ENCODE measurements around the gene DGKI.

The DGKI gene

DNA sequence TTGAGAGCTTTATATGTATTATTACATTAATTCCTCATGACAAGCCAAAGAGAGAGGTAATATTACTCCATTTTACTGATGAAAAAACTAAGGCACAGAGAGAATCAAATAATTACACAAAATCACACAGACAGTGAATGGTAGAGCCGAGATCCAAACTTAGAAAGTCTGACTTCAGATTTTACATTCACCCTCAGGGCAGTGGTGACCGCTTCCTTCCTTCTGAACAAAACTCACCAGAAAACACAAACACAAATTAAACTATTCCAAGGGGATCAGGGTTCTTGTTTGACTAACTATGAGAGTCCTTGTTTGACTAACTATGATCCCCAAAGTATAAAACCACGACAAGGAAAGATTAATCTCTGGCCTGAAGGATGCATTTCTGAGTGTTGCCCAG is 435.3 kb downstream of the DGKI start:
- H3K9ac ChIP-seq (ENCODE audit: low read length), result no peak overlapping the region
- H3K79me2 ChIP-seq (ENCODE audit: insufficient read depth, low read length), result no peaks in the 10 kb centered on the region
- no peaks in the 10 kb centered on the region for H3F3A ChIP-seq (ENCODE audit: insufficient read depth)

DNA sequence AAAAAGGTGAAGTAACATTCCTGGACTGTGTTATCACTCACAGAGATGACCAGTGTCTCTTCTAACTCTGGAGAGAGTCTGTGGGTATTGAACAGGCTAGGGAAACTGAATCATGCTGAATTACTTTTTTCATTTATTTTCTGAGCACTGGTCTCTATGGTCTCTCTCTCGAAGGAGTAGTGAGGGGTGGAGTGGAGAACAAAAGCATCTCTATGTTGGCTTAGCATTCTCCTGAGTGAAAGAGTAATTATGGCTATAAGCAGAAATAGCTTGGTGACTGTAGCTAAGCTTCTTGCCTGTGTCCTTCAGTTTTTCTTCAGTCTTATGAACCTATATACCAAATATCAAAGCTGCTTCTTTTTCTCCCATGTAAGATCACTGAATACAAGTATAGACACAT is 438.6 kb downstream of the DGKI start:
- Histone ChIP-seq H3K79me2 (ENCODE audit: insufficient read depth, low read length) (no peaks in the 10 kb centered on the region), H2AFZ (ENCODE audit: low read depth, low read length, severe bottlenecking) (no peak overlapping the region), H3K27ac (ENCODE audit: low read depth, low read length) (no peak overlapping the region), H3K27me3 (ENCODE audit: low read length) (no peaks in the 10 kb centered on the region), H3K9ac (ENCODE audit: low read length) (no peak overlapping the region), H3K9me3 (ENCODE audit: insufficient read depth, low read length) (no peaks in the 10 kb centered on the region), H3K4me3 (ENCODE audit: insufficient read depth, low read length, poor library complexity, severe bottlenecking) (no peak overlapping the region), H3K36me3 (ENCODE audit: low read length) (no peaks in the 10 kb centered on the region), H3K9me2 (replicated peaks; ENCODE audit: insufficient read depth, low read length) (no peaks in the 10 kb centered on the region), H3K4me2 (ENCODE audit: low read depth, low read length, poor library complexity, severe bottlenecking) (no peak overlapping the region), H4K20me1 (ENCODE audit: low read depth, low read length) (no peaks in the 10 kb centered on the region), H3F3A (ENCODE audit: insufficient read depth) (no peaks in the 10 kb centered on the region)
- TF ChIP-seq EZH2phosphoT487 (conservative IDR thresholded peaks at IDR 0.05; ENCODE audit: low read length), result no peak
- TF ChIP-seq, protein P1, sequence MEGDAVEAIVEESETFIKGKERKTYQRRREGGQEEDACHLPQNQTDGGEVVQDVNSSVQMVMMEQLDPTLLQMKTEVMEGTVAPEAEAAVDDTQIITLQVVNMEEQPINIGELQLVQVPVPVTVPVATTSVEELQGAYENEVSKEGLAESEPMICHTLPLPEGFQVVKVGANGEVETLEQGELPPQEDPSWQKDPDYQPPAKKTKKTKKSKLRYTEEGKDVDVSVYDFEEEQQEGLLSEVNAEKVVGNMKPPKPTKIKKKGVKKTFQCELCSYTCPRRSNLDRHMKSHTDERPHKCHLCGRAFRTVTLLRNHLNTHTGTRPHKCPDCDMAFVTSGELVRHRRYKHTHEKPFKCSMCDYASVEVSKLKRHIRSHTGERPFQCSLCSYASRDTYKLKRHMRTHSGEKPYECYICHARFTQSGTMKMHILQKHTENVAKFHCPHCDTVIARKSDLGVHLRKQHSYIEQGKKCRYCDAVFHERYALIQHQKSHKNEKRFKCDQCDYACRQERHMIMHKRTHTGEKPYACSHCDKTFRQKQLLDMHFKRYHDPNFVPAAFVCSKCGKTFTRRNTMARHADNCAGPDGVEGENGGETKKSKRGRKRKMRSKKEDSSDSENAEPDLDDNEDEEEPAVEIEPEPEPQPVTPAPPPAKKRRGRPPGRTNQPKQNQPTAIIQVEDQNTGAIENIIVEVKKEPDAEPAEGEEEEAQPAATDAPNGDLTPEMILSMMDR (IDR thresholded peaks at IDR 0.05; ENCODE audit: insufficient read depth, low read length, poor library complexity, severe bottlenecking), result no peak

More for the DNA sequence above, 435.3 kb downstream of the DGKI start:
- no peaks in the 10 kb centered on the region for H3K9me3 ChIP-seq (ENCODE audit: insufficient read depth, low read length)
- H3K27ac ChIP-seq (ENCODE audit: low read depth, low read length), result no peak overlapping the region
- H2AFZ ChIP-seq (ENCODE audit: low read depth, low read length, severe bottlenecking), result no peak overlapping the region
- H3K9me2 ChIP-seq (replicated peaks; ENCODE audit: insufficient read depth, low read length), result no peaks in the 10 kb centered on the region
- H4K20me1 ChIP-seq (ENCODE audit: low read depth, low read length), result no peaks in the 10 kb centered on the region
- no peaks in the 10 kb centered on the region for H3K27me3 ChIP-seq (ENCODE audit: low read length)
- H3K4me3 ChIP-seq (ENCODE audit: insufficient read depth, low read length, poor library complexity, severe bottlenecking), result no peak overlapping the region
- no peak overlapping the region for H3K4me2 ChIP-seq (ENCODE audit: low read depth, low read length, poor library complexity, severe bottlenecking)
- H3K36me3 ChIP-seq (ENCODE audit: low read length), result no peaks in the 10 kb centered on the region
- no peak for TF ChIP-seq EZH2phosphoT487 (conservative IDR thresholded peaks at IDR 0.05; ENCODE audit: low read length)
- TF ChIP-seq, protein P1 (IDR thresholded peaks at IDR 0.05; ENCODE audit: insufficient read depth, low read length, poor library complexity, severe bottlenecking), result no peak

DNA sequence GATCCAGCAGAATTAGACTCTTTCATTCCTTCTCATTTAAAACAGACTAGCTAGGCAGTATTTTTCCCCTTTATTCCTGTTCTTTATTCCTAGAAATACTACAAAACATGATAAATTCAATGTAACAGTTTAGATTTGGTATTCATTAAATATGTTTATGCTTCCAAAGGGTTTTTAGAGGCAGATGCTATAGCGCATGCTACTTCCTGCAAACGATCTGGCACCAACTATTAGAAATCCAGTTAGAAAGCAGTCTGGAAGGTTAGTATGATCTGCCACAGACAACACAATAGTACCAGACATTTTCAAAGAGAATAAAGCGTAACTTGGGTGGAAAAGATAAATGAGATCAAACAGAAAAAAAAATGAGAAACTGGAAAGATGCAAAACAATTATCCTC is 439.7 kb downstream of the DGKI start:
- no peak overlapping the region for H2AFZ ChIP-seq (ENCODE audit: low read depth, low read length, severe bottlenecking)
- no peaks in the 10 kb centered on the region for H3K36me3 ChIP-seq (ENCODE audit: low read length)
- no peaks in the 10 kb centered on the region for H3F3A ChIP-seq (ENCODE audit: insufficient read depth)
- no peak overlapping the region for H3K4me3 ChIP-seq (ENCODE audit: insufficient read depth, low read length, poor library complexity, severe bottlenecking)
- no peak for TF ChIP-seq EZH2phosphoT487 (conservative IDR thresholded peaks at IDR 0.05; ENCODE audit: low read length)
- TF ChIP-seq, protein P1 (IDR thresholded peaks at IDR 0.05; ENCODE audit: insufficient read depth, low read length, poor library complexity, severe bottlenecking), result no peak
- H4K20me1 ChIP-seq (ENCODE audit: low read depth, low read length), result no peaks in the 10 kb centered on the region
- no peaks in the 10 kb centered on the region for H3K9me3 ChIP-seq (ENCODE audit: insufficient read depth, low read length)
- H3K79me2 ChIP-seq (ENCODE audit: insufficient read depth, low read length), result no peaks in the 10 kb centered on the region
- no peaks in the 10 kb centered on the region for H3K27me3 ChIP-seq (ENCODE audit: low read length)
- H3K9ac ChIP-seq (ENCODE audit: low read length), result no peak overlapping the region
- no peaks in the 10 kb centered on the region for H3K9me2 ChIP-seq (replicated peaks; ENCODE audit: insufficient read depth, low read length)
- no peak overlapping the region for H3K4me2 ChIP-seq (ENCODE audit: low read depth, low read length, poor library complexity, severe bottlenecking)
- no peak overlapping the region for H3K27ac ChIP-seq (ENCODE audit: low read depth, low read length)
